Neuronal stem cell (in vitro differentiated cells): ENCODE measurements around the gene SCNM1.
A peak's percentile ranks its signal among the peaks of the same experiment; 100 is the strongest.
"Not testable (repeated sequence)": the region's sequence is repeated elsewhere in the genome, so short reads cannot be mapped to it uniquely, and the experiment has no call there.

Source experiments
- DNase-seq: peaks from one replicate; pipeline ENCODE4 v3.0.0-alpha.2; 2013; ENCODE audit warnings: low spot score
- H2AFZ ChIP-seq: one replicate; pipeline ENCODE4 v1.6.1; 2013; ENCODE audit warnings: mild to moderate bottlenecking, low read length, inconsistent platforms
- H2AK5ac ChIP-seq: 2 replicates; pipeline ENCODE4 v1.6.1; 2013; ENCODE audit warnings: low read depth, mild to moderate bottlenecking, inconsistent platforms, low read length, moderate library complexity, mixed read lengths
- H2BK120ac ChIP-seq: 2 replicates; pipeline ENCODE4 v1.6.1; 2013; ENCODE audit warnings: low read depth, mild to moderate bottlenecking, inconsistent platforms, low read length, moderate library complexity, mixed read lengths
- H2BK12ac ChIP-seq: one replicate; pipeline ENCODE4 v1.6.1; 2013; ENCODE audit warnings: low read length, inconsistent platforms
- H2BK15ac ChIP-seq: 2 replicates; pipeline ENCODE4 v1.6.1; 2013; ENCODE audit warnings: mild to moderate bottlenecking, low read length, inconsistent platforms, mixed read lengths
- H2BK5ac ChIP-seq: one replicate; pipeline ENCODE4 v1.6.1; 2013; ENCODE audit warnings: inconsistent platforms, mild to moderate bottlenecking, low read length, moderate library complexity
- H3K14ac ChIP-seq: one replicate; pipeline ENCODE4 v1.6.1; 2013; ENCODE audit warnings: low read length, inconsistent platforms
- H3K18ac ChIP-seq: 2 replicates; pipeline ENCODE4 v1.6.1; 2013; ENCODE audit warnings: low read length, inconsistent platforms
- H3K23ac ChIP-seq: 2 replicates; pipeline ENCODE4 v1.6.1; 2013; ENCODE audit warnings: low read depth, mild to moderate bottlenecking, mixed read lengths, low read length, inconsistent platforms; ENCODE audit not compliant: poor library complexity
- H3K27ac ChIP-seq: replicated peaks from 3 replicates; pipeline ENCODE4 v1.5.1; 2013; ENCODE audit warnings: low read length, inconsistent platforms
- H3K27me3 ChIP-seq, 3 experiments: 2 replicates each; pipeline ENCODE4 v1.6.1; 2013; ENCODE audit warnings: low read length in 3 of 3, mild to moderate bottlenecking in 2 of 3, inconsistent platforms in 1 of 3, low read depth in 1 of 3, mixed read lengths in 1 of 3, moderate library complexity in 1 of 3; ENCODE audit not compliant: control insufficient read depth in 3 of 3, insufficient read depth in 3 of 3
- H3K36me3 ChIP-seq, 2 donors: replicated peaks in 1 of 2; 2 replicates each; pipeline ENCODE4 v1.6.1; 2013; ENCODE audit warnings: low read length in 2 of 2; ENCODE audit not compliant: control insufficient read depth in 2 of 2, insufficient read depth in 2 of 2
- H3K4ac ChIP-seq: 2 replicates; pipeline ENCODE4 v1.6.1; 2013; ENCODE audit warnings: inconsistent platforms, mild to moderate bottlenecking, low read length, moderate library complexity
- H3K4me1 ChIP-seq, 2 donors: 1 replicate in 1 of 2; 2 replicates in 1 of 2; pipeline ENCODE4 v1.6.1; 2013; ENCODE audit warnings: low read length in 2 of 2, low read depth in 1 of 2; ENCODE audit not compliant: control insufficient read depth in 2 of 2, insufficient read depth in 1 of 2
- H3K4me2 ChIP-seq: one replicate; pipeline ENCODE4 v1.6.1; 2013; ENCODE audit warnings: mild to moderate bottlenecking, low read length, inconsistent platforms; ENCODE audit not compliant: insufficient read depth, poor library complexity, severe bottlenecking
- H3K4me3 ChIP-seq, 2 donors: 2 replicates each; pipeline ENCODE4 v1.5.1; 2013; ENCODE audit warnings: low read length in 2 of 2, mild to moderate bottlenecking in 2 of 2, inconsistent platforms in 1 of 2, moderate library complexity in 1 of 2
- H3K79me1 ChIP-seq: one replicate; pipeline ENCODE4 v1.6.1; 2013; ENCODE audit warnings: low read depth, mild to moderate bottlenecking, inconsistent platforms, low read length, moderate library complexity
- H3K9ac ChIP-seq: one replicate; pipeline ENCODE4 v1.6.1; 2013; ENCODE audit warnings: mild to moderate bottlenecking, low read depth, low read length, inconsistent platforms; ENCODE audit not compliant: poor library complexity
- H3K9me3 ChIP-seq, 2 donors: replicated peaks in 1 of 2; 2 replicates each; pipeline versions ENCODE3 to v1.6.1; 2013; ENCODE audit warnings: low read length in 2 of 2, mild to moderate bottlenecking in 2 of 2, inconsistent platforms in 1 of 2, low read depth in 1 of 2, mixed read lengths in 1 of 2, moderate library complexity in 1 of 2; ENCODE audit not compliant: control insufficient read depth in 2 of 2, insufficient read depth in 1 of 2
- H4K8ac ChIP-seq: one replicate; pipeline ENCODE4 v1.6.1; 2013; ENCODE audit warnings: low read depth, mild to moderate bottlenecking, inconsistent platforms, low read length, moderate library complexity
- H4K91ac ChIP-seq: one replicate; pipeline ENCODE4 v1.6.1; 2013; ENCODE audit warnings: low read length, low read depth, mild to moderate bottlenecking, inconsistent platforms; ENCODE audit not compliant: poor library complexity
- WGBS, 2 donors: extraction: QIAGEN DNeasy Blood & Tissue Kit; methylation state at CpG; one replicate each; pipeline ENCODE4 v1.1.7; 2013; ENCODE audit warnings: missing lambda C conversion rate in 2 of 2, mixed read lengths in 1 of 2; ENCODE audit not compliant: insufficient read length in 2 of 2, insufficient replicate concordance in 1 of 2; ENCODE audit errors: extremely low coverage in 2 of 2; 5-methylcytosine and 5-hydroxymethylcytosine counted together

SCNM1 gene

GRCh38 chr1:151184211-151184610 is 18.3 kb downstream of the SCNM1 start:
- no peak overlapping the region for H4K91ac ChIP-seq
- no peak overlapping the region for H2BK5ac ChIP-seq
- H3K4ac ChIP-seq, result no peak overlapping the region
- H3K9me3 ChIP-seq, result no peaks in the 10 kb centered on the region
- no peak overlapping the region for H3K23ac ChIP-seq
- no peaks in the 10 kb centered on the region for H3K79me1 ChIP-seq
- WGBS, 2 donors, result no CpG with 5 or more reads among the region's 10 CpGs
- H3K27ac ChIP-seq, result no peak overlapping the region
- DNase-seq, result no peak
- H2AK5ac ChIP-seq, result no peak overlapping the region
- H2BK15ac ChIP-seq, result no peak overlapping the region
- H3K36me3 ChIP-seq, result peaks cover 27 to 76% of the 10 kb centered on the region in 2 donors
- H3K4me1 ChIP-seq, result peaks cover 0 to 5% of the 10 kb centered on the region in 2 donors
- no peak overlapping the region for H4K8ac ChIP-seq
- H2BK120ac ChIP-seq, result no peak overlapping the region
- no peak overlapping the region for H2AFZ ChIP-seq
- H3K4me2 ChIP-seq, result no peak overlapping the region
- no peaks in the 10 kb centered on the region for H3K27me3 ChIP-seq
- no peak overlapping the region for H2BK12ac ChIP-seq
- no peak overlapping the region for H3K18ac ChIP-seq
- H3K9ac ChIP-seq, result no peak overlapping the region
- H3K14ac ChIP-seq, result no peak overlapping the region
- no peak overlapping the region for H3K4me3 ChIP-seq

GRCh38 chr1:151187205-151187604 is 21.3 kb downstream of the SCNM1 start:
- H3K4ac ChIP-seq, result no peak overlapping the region
- no peaks in the 10 kb centered on the region for H3K79me1 ChIP-seq
- no peak overlapping the region for H4K91ac ChIP-seq
- no peak overlapping the region for H2BK15ac ChIP-seq
- WGBS, 2 donors, result no CpG with 5 or more reads among the region's 1 CpG
- no peak overlapping the region for H3K23ac ChIP-seq
- H2AFZ ChIP-seq, result no peak overlapping the region
- no peak overlapping the region for H2AK5ac ChIP-seq
- H3K4me2 ChIP-seq, result no peak overlapping the region
- H3K9ac ChIP-seq, result no peak overlapping the region
- no peak overlapping the region for H2BK120ac ChIP-seq
- no peak overlapping the region for H3K18ac ChIP-seq
- no peak overlapping the region for H2BK5ac ChIP-seq
- H3K36me3 ChIP-seq, result peaks cover 16 to 48% of the 10 kb centered on the region in 2 donors
- DNase-seq, result no peak
- H3K27ac ChIP-seq, result no peak overlapping the region
- H3K4me1 ChIP-seq, result peaks cover 0 to 5% of the 10 kb centered on the region in 2 donors
- H3K4me3 ChIP-seq, result no peak overlapping the region
- no peak overlapping the region for H2BK12ac ChIP-seq
- H3K27me3 ChIP-seq, result no peaks in the 10 kb centered on the region
- H4K8ac ChIP-seq, result no peak overlapping the region
- H3K14ac ChIP-seq, result no peak overlapping the region
- no peaks in the 10 kb centered on the region for H3K9me3 ChIP-seq

GRCh38 chr1:151188667-151189066 is 22.7 kb downstream of the SCNM1 start:
- not testable (repeated sequence) for H3K14ac ChIP-seq, H3K27ac ChIP-seq, H2BK120ac ChIP-seq, H2BK5ac ChIP-seq, H3K9ac ChIP-seq, H3K4ac ChIP-seq, H3K18ac ChIP-seq, H3K27me3 ChIP-seq, H2AFZ ChIP-seq, DNase-seq, H2AK5ac ChIP-seq, H2BK12ac ChIP-seq, H3K4me1 ChIP-seq, H4K8ac ChIP-seq, H3K79me1 ChIP-seq, H3K23ac ChIP-seq, H3K9me3 ChIP-seq, H2BK15ac ChIP-seq, H4K91ac ChIP-seq
- WGBS, 2 donors, result no CpG with 5 or more reads among the region's 8 CpGs
- peak overlapping the region in 1 of 2 donors; percentile 77 for H3K4me3 ChIP-seq
- peaks cover 12 to 35% of the 10 kb centered on the region in 2 donors for H3K36me3 ChIP-seq
- peak overlapping the region; percentile 41 for H3K4me2 ChIP-seq

- Histone ChIP-seq H3K4ac (no peak within 1 kb of the TSS), H3K9ac (peak within 1 kb of the TSS; percentile 85), H3K14ac (no peak within 1 kb of the TSS), H4K8ac (no peak within 1 kb of the TSS), H2BK120ac (no peak within 1 kb of the TSS), H2BK12ac (no peak within 1 kb of the TSS), H3K9me3 (no peaks in the 10 kb centered on the region), H3K23ac (peak within 1 kb of the TSS; percentile 37), H2AFZ (peak within 1 kb of the TSS; percentile 94), H4K91ac (no peak within 1 kb of the TSS), H3K4me2 (peak within 1 kb of the TSS; percentile 41), H3K79me1 (no peaks in the 10 kb centered on the region), H3K4me3 (peak within 1 kb of the TSS; percentile 77 to 93), H3K27ac (peak within 1 kb of the TSS; percentile 81), H3K18ac (peak within 1 kb of the TSS; percentile 94), H2BK15ac (no peak within 1 kb of the TSS), H3K36me3 (peaks cover 7 to 24% of the 10 kb centered on the region in 2 donors), H3K27me3 (no peaks in the 10 kb centered on the region), H2BK5ac (no peak within 1 kb of the TSS), H2AK5ac (no peak within 1 kb of the TSS), H3K4me1 (peaks cover 0 to 5% of the 10 kb centered on the region in 2 donors)
- no CpG with 5 or more reads among the region's 42 CpGs for WGBS, 2 donors
- peak; percentile 76 for DNase-seq
Observed at GRCh38 chr1:151189637-151190445, 23.9 kb downstream of the SCNM1 start, which contains the start of gene VPS72. Gene VPS72, minus strand, starts transcription at chr1:151190197. Its CDS starts 76 bp downstream, at chr1:151190121.
